Non-pigmented ciliary epithelial cell (primary cell): ENCODE data around the gene CHORDC1.
A peak's percentile ranks its signal among the peaks of the same experiment; 100 is the strongest.
"Not testable (repeated sequence)": the region's sequence is repeated elsewhere in the genome, so short reads cannot be mapped to it uniquely, and the experiment has no call there.

Source experiments
- DNase-seq: peaks from one replicate; pipeline ENCODE4 v3.0.0-alpha.2; 2010; ENCODE audit warnings: low read depth

CHORDC1 gene

GRCh38 chr11:90213322-90213721 is 9.5 kb downstream of the CHORDC1 start:
- no peak for DNase-seq

- DNase-seq = no peak
Measured at GRCh38 chr11:90208857-90209256, 14.0 kb downstream of the CHORDC1 start.

DNA sequence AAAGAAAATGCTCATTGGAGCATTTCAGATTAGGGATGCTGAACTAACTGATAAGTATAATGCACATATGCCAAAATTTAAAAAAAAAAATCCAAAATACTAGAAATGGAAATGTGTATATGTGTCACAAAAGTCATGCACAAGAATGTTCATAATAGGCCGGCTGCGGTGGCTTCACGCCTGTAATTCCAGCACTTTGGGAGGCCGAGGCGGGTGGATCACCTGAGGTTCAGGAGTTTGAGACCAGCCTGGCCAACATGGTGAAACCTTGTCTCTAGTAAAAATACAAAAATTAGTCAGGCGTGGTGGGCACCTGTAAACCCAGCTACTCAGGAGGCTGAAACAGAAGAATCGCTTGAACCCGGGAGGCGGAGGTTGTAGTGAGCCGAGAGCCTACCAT is 14.9 kb downstream of the CHORDC1 start:
- DNase-seq = not testable (repeated sequence)

- DNase-seq = peak; percentile 23
Measured at GRCh38 chr11:90204832-90205646, 17.8 kb downstream of the CHORDC1 start.

DNA sequence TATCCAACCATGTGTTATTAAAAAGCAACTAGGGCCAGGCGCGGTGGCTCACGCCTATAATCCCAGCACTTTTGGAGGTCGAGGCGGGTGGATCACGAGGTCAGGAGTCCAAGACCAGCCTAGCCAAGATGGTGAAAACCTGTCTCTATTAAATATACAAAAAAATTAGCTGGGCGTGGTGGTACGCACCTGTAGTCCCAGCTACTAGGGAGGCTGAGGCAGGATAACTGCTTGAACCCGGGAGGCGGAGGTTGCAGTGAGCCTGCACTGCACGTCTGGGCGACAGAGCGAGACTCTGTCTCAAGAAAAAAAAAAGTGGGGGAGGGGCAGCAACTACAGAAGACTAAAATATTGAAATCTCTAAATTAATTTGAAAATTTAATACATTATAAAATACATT is 18.4 kb downstream of the CHORDC1 start:
- no peak for DNase-seq

DNA sequence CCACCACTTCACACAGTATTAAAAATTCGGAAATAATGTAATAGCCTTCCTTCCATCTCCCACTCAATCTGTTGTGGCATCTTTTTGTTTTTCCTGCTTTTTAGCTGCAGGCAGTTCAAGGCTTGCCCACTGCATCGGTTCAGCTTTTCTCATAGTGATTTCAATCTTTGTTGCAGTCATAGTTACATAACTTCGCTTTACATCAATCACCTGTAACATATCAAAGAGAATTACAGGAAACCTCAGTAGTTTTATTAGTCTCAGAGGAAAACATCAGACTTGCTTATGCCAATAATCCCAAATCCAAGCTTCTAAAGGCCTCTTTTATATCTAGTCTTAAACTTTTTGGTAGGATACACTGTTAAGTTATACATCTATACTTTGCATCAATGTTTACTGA is 20.5 kb downstream of the CHORDC1 start:
- no peak for DNase-seq

GRCh38 chr11:90197377-90197776 is 25.5 kb downstream of the CHORDC1 start:
- DNase-seq = no peak

DNA sequence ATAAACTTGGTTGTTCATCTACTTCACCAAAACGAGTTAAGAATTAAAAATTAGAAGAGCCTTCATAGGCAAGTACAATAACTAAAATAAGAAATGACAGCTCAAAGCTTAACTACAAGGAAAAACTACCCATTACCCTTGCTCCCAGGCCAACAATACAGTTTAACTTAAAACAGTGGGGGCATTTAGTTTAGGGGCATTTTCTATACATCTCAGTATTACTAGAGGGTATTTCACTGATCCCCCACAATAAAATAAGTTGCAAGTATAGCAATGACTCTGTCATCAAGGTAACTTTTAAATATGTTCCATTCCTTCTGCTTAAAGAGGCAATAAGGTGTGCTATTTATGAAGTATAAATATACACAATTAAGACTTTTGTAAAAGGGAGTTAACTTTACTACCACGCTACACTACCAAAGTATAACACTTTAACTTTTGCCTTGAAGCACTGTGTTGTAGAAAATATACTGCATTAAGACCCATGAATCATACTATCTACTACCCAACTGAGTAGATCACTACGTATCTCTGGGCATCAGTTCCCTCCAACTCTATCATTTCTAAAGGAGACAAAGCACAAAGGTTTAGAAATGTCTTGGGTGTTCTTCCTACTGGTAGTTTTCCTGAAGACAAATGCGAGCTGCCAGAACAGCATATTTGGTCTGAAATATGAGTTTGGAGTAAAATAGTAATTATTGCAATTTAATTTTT is 29.8 kb downstream of the CHORDC1 start:
- DNase-seq = no peak

DNA sequence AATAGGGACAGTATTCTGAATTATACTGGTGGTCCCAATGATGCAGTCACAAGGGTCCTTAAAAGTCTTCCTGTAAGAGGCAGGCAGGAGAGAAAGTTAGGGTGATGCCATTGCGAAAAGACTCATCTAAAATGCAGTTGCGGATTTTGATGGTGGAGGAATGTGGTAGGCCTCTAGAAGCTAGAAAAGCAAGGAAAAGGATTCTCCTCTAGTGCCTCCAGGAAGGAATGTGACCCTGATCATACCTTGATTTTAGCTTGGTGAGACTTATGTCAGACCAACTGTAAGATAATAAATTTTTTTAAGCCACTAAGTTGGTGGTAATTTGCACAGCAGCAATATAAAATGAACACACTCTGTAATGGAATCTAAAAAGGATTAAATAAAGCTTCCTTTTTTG is 33.8 kb downstream of the CHORDC1 start:
- no peak for DNase-seq

DNA sequence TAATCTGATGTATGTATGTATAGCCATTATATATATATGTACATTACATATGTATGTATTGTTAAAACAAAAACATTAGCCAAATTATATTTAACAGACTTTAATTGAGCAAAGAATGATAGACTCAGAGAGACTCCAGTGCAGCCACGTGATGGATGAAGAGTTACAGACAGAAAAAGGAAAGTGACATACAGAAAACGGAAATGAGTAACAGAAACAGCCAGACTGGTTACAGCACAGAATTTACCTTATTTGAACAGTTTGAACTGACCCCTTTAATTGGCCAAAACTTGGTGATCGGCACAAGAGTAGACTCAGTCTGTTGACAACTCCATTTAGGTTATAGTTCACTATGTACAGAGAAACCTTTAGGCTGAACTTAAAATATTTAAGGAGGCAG is 35.0 kb downstream of the CHORDC1 start:
- no peak for DNase-seq

- no peak for DNase-seq
Measured at GRCh38 chr11:90179923-90180322, 42.9 kb downstream of the CHORDC1 start.

- DNase-seq = no peak
Measured at GRCh38 chr11:90178751-90179150, 44.1 kb downstream of the CHORDC1 start.

DNA sequence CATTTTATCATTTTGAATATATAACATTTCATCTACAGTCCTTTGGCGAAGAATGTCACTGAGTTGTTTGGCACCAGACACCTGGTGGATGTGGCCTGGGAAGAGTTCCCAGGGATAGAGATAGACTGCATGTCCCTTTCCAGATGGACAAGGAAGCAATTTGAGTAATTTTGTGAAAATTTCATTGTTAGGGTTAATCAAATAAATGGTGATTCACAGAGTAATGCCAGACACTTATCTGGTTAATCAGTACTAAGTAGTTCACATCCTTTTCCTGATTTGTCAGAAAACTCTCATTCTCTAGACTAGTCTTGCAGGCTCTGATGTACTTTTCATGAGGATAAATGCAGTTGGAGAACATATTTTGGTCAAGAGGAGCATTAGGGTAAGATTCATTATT is 46.8 kb downstream of the CHORDC1 start:
- no peak for DNase-seq

DNA sequence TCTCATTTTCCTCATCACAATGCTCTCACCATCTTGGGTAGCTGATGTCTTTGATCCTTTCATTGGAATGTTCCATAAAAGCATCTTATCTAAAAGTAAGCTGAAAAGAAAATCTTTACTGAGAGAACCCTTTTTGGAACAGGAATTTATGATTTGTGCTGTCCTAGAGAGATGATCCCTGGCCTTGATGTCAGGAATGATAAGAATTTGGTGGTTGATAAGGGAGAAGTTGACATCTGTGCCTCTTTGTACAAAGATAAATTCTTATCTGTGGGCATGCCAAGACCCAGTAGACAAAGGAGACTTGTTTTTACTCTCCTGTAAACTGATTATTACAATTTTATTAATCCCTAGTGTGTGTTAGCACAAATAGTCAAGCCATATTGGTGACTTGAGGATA is 51.5 kb downstream of the CHORDC1 start:
- no peak for DNase-seq

GRCh38 chr11:90168571-90168970 is 54.3 kb downstream of the CHORDC1 start:
- no peak for DNase-seq

GRCh38 chr11:90167704-90168103 is 55.1 kb downstream of the CHORDC1 start:
- DNase-seq = not testable (repeated sequence)

DNA sequence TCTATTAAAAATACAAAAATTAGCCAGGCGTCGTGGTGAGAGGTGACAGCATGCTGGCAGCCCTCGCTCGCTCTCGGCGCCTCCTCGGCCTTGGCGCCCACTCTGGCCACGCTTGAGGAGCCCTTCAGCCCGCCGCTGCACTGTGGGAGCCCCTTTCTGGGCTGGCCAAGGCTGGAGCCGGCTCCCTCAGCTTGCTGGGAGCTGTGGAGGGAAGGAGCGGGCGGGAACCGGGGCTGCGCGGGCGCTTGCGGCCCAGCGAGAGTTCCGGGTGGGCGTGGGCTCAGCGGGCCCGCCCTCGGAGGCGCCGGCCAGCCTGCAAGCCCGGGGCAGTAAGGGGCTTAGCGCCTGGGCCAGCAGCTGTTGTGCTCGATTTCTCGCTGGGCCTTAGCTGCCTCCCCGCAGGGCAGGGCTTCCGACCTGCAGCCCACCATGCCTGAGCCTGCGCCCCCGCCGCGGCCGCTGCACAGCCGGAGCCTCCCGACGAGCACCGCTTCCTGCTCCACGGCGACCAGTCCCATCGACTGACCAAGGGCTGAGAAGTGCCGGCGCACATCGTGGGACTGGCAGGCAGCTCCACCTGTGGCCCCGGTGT is 55.8 kb downstream of the CHORDC1 start:
- DNase-seq = not testable (repeated sequence)
